Ascending aorta (tissue), 2 donors: Measurements from ENCODE around the gene HS3ST5. TPM values are rescaled to one million over a fixed set of nuclear protein-coding genes. Genes with fewer than 3 reads are reported as not detected.

Experiments used
- DNase-seq, 2 donors: peaks; one replicate each; pipeline ENCODE4 v3.0.0-alpha.2; 2019; ENCODE audit warnings: low spot score in 2 of 2
- H3K27ac ChIP-seq, 2 donors: fragments of 200-600 bp; sonication (generic); one replicate each; pipeline ENCODE4 v1.5.1; 2016 to 2017; ENCODE audit warnings: mild to moderate bottlenecking in 1 of 2
- H3K27me3 ChIP-seq: fragments of 200-600 bp; sonication (generic); one replicate; pipeline ENCODE4 v1.5.1; 2017
- H3K36me3 ChIP-seq, 2 donors: fragments of 200-600 bp; sonication (generic); one replicate each; pipeline ENCODE4 v1.5.1; 2016
- H3K4me1 ChIP-seq, 2 donors: fragments of 200-600 bp; sonication (generic); one replicate each; pipeline ENCODE4 v1.5.1; 2016 to 2017; ENCODE audit warnings: mild to moderate bottlenecking in 1 of 2
- H3K4me3 ChIP-seq, 2 donors: fragments of 200-600 bp; sonication (generic); one replicate each; pipeline ENCODE4 v1.5.1; 2016 to 2017; ENCODE audit warnings: mild to moderate bottlenecking in 1 of 2
- H3K9me3 ChIP-seq, 2 donors: fragments of 200-600 bp; sonication (generic); one replicate each; pipeline ENCODE4 v1.5.1; 2016
- CTCF ChIP-seq, 3 experiments: fragments of 200-600 bp in 2 of 3; fragments of 450-650 bp in 1 of 3; sonication (generic) in 2 of 3; IDR thresholded peaks; one replicate each; pipeline ENCODE4 v1.5.1; 2016 to 2019; ENCODE audit warnings: antibody characterized with exemption in 3 of 3, mild to moderate bottlenecking in 1 of 3, moderate library complexity in 1 of 3
- intact Hi-C: fragments of 100-400 bp; cut with DNase I; formaldehyde crosslinking; loops from one replicate; pipeline ENCODE4 v1.15.1; 2023
- total RNA-seq: library from RNA; depleted of rRNA; stranded (reverse); fragments of >200 nt; gene quantifications from one replicate; pipeline ENCODE4 v1.1.0, GENCODE V29; 2016

The HS3ST5 gene
- total RNA-seq, 1 donor from 2014 or later = not detected

- intact Hi-C loops = no loop called here
- Histone ChIP-seq H3K27me3 (no peaks in the 10 kb centered on the region), H3K27ac (no peak overlapping the region), H3K36me3 (no peaks in the 10 kb centered on the region), H3K4me3 (no peak overlapping the region), H3K4me1 (no peaks in the 10 kb centered on the region), H3K9me3 (no peaks in the 10 kb centered on the region)
- no peak for DNase-seq
- TF ChIP-seq CTCF (IDR thresholded peaks at IDR 0.05) = no peak
Observed at GRCh38 chr6:114195027-114195365, 147.8 kb downstream of the HS3ST5 start.

GRCh38 chr6:114194362-114195026 is 148.3 kb downstream of the HS3ST5 start:
- no peak for TF ChIP-seq CTCF (IDR thresholded peaks at IDR 0.05)
- Histone ChIP-seq H3K4me1 (no peaks in the 10 kb centered on the region), H3K4me3 (no peak overlapping the region), H3K27ac (no peak overlapping the region), H3K9me3 (no peaks in the 10 kb centered on the region), H3K36me3 (no peaks in the 10 kb centered on the region), H3K27me3 (no peaks in the 10 kb centered on the region)
- DNase-seq = no peak
- intact Hi-C loops = no loop called here

- no peaks in the 10 kb centered on the region for H3K4me1 ChIP-seq
- DNase-seq = no peak
- intact Hi-C loops = no loop called here
Observed at GRCh38 chr6:114187563-114187962, 155.3 kb downstream of the HS3ST5 start.

GRCh38 chr6:114181664-114182063 is 161.2 kb downstream of the HS3ST5 start:
- H3K27ac ChIP-seq = no peak overlapping the region
- H3K9me3 ChIP-seq = no peaks in the 10 kb centered on the region
- H3K36me3 ChIP-seq = no peaks in the 10 kb centered on the region
- TF ChIP-seq CTCF (IDR thresholded peaks at IDR 0.05) = no peak
- no peaks in the 10 kb centered on the region for H3K27me3 ChIP-seq
- no peak overlapping the region for H3K4me3 ChIP-seq
- intact Hi-C loops = no loop called here
- no peaks in the 10 kb centered on the region for H3K4me1 ChIP-seq
- no peak for DNase-seq

More at GRCh38 chr6:114187563-114187962, 155.3 kb downstream of the HS3ST5 start:
- no peaks in the 10 kb centered on the region for H3K36me3 ChIP-seq
- H3K9me3 ChIP-seq = no peaks in the 10 kb centered on the region
- H3K4me3 ChIP-seq = no peak overlapping the region
- TF ChIP-seq CTCF (IDR thresholded peaks at IDR 0.05) = no peak
- H3K27ac ChIP-seq = no peak overlapping the region
- H3K27me3 ChIP-seq = no peaks in the 10 kb centered on the region

- no peaks in the 10 kb centered on the region for H3K4me1 ChIP-seq
- no peaks in the 10 kb centered on the region for H3K9me3 ChIP-seq
- H3K36me3 ChIP-seq = no peaks in the 10 kb centered on the region
- TF ChIP-seq CTCF (IDR thresholded peaks at IDR 0.05) = no peak
- H3K27me3 ChIP-seq = no peaks in the 10 kb centered on the region
- DNase-seq = no peak
- H3K27ac ChIP-seq = no peak overlapping the region
- intact Hi-C loops = no loop called here
- no peak overlapping the region for H3K4me3 ChIP-seq
Observed at GRCh38 chr6:114179411-114179810, 163.4 kb downstream of the HS3ST5 start.

GRCh38 chr6:114176726-114177125 is 166.1 kb downstream of the HS3ST5 start:
- H3K27me3 ChIP-seq = no peaks in the 10 kb centered on the region
- no peak for DNase-seq
- H3K27ac ChIP-seq = no peak overlapping the region
- H3K36me3 ChIP-seq = no peaks in the 10 kb centered on the region
- H3K9me3 ChIP-seq = no peaks in the 10 kb centered on the region
- no peak for TF ChIP-seq CTCF (IDR thresholded peaks at IDR 0.05)
- intact Hi-C loops = no loop called here
- no peak overlapping the region for H3K4me3 ChIP-seq
- H3K4me1 ChIP-seq = no peaks in the 10 kb centered on the region
